K562 (cell line): ENCODE results near the gene POLN. TPM values are rescaled to one million over a fixed set of nuclear protein-coding genes. Genes with fewer than 3 reads are reported as not detected.

Experiments used
- BRCA1 ChIP-seq, 2 experiments: fragments of 450-650 bp in 1 of 2; sonication (generic) in 1 of 2; formaldehyde crosslinking in 1 of 2; IDR thresholded peaks; 2 replicates each; pipeline versions ENCODE4 v1.5.0 to v1.6.1; 2017 to 2020; ENCODE audit warnings: mild to moderate bottlenecking in 1 of 2, missing genetic modification reagents in 1 of 2
- CBX3 ChIP-seq, 2 experiments: IDR thresholded peaks; 1 replicate in 1 of 2; 2 replicates in 1 of 2; pipeline ENCODE4 v1.6.1; 2012; ENCODE audit warnings: inconsistent platforms in 2 of 2, low read length in 2 of 2, borderline replicate concordance in 1 of 2, control low read depth in 1 of 2
- CHCHD3 ChIP-seq: fragments of 250-450 bp; sonication (Bioruptor Pico); IDR thresholded peaks from 2 replicates; pipeline ENCODE4 v2.1.2; 2022; ENCODE audit warnings: mild to moderate bottlenecking
- FOXK2 ChIP-seq, 2 experiments: fragments of 450-650 bp; IDR thresholded peaks in 1 of 2; conservative IDR thresholded peaks in 1 of 2; 2 replicates each; pipeline ENCODE4 v1.6.1; 2016; ENCODE audit warnings: low read depth in 2 of 2, mild to moderate bottlenecking in 1 of 2
- GABPA ChIP-seq: fragments of 200-800 bp; sonication (Bioruptor generic); conservative IDR thresholded peaks from 2 replicates; pipeline ENCODE4 v1.6.1; 2016; ENCODE audit warnings: low read depth, missing genetic modification characterization, missing compliant biosample characterization
- MITF ChIP-seq: IDR thresholded peaks from 2 replicates; pipeline ENCODE4 v1.6.1; 2014; ENCODE audit warnings: antibody characterized with exemption
- PML ChIP-seq: IDR thresholded peaks from 2 replicates; pipeline ENCODE4 v1.6.1; 2012; ENCODE audit warnings: low read length, inconsistent platforms
- POLR2AphosphoS5 ChIP-seq: IDR thresholded peaks from 2 replicates; pipeline ENCODE4 v1.6.1; 2011; ENCODE audit warnings: mild to moderate bottlenecking, low read depth, low read length, moderate library complexity; ENCODE audit not compliant: control insufficient read depth, insufficient read depth
- SMAD4 ChIP-seq: fragments of 250-450 bp; sonication (Bioruptor Pico); conservative IDR thresholded peaks from 2 replicates; pipeline ENCODE4 v1.8.0; 2021; ENCODE audit warnings: inconsistent platforms, mild to moderate bottlenecking, moderate library complexity
- SRSF7 ChIP-seq: fragments of 200-400 bp; formaldehyde crosslinking; optimal IDR thresholded peaks from 2 replicates; pipeline ENCODE3; 2017; ENCODE audit warnings: mild to moderate bottlenecking, low read depth, low read length
- SUPT5H ChIP-seq: fragments of 450-650 bp; IDR thresholded peaks from 2 replicates; pipeline ENCODE4 v1.6.1; 2016
- TAF7 ChIP-seq: fragments of 450-650 bp; IDR thresholded peaks from 2 replicates; pipeline ENCODE4 v1.6.1; 2016; ENCODE audit warnings: missing genetic modification characterization, missing compliant biosample characterization
- ZBED1 ChIP-seq: IDR thresholded peaks from 2 replicates; pipeline ENCODE4 v1.6.1; 2014
- ZBTB8A ChIP-seq: fragments of 450-650 bp; IDR thresholded peaks from 2 replicates; pipeline ENCODE4 v1.6.1; 2018; ENCODE audit warnings: mild to moderate bottlenecking, moderate library complexity; ENCODE audit not compliant: partially characterized antibody
- ZKSCAN8 ChIP-seq: fragments of 200-800 bp; sonication (Bioruptor generic); IDR thresholded peaks from 2 replicates; pipeline ENCODE4 v1.6.1; 2016; ENCODE audit warnings: missing genetic modification characterization, missing compliant biosample characterization
- ZNF165 ChIP-seq: fragments of 250-450 bp; sonication (Bioruptor Pico); IDR thresholded peaks from 2 replicates; pipeline ENCODE4 v1.4.0; 2020; ENCODE audit warnings: borderline replicate concordance
- ZNF347 ChIP-seq: fragments of 450-650 bp; formaldehyde crosslinking; IDR thresholded peaks from 2 replicates; pipeline ENCODE4 v1.4.0; 2020; ENCODE audit warnings: low read depth, mild to moderate bottlenecking, moderate library complexity
- ZNF436 ChIP-seq: fragments of 250-450, 450-650 bp; sonication (Bioruptor Pico); formaldehyde crosslinking; IDR thresholded peaks from 2 replicates; pipeline ENCODE4 v1.7.0; 2020; ENCODE audit warnings: mild to moderate bottlenecking
- ZSCAN32 ChIP-seq: fragments of 450-650 bp; formaldehyde crosslinking; IDR thresholded peaks from 2 replicates; pipeline ENCODE4 v1.4.0; 2020; ENCODE audit warnings: mild to moderate bottlenecking, moderate library complexity
- polyA plus RNA-seq, 8 experiments: library from polyadenylated mRNA; depleted of rRNA in 4 of 8; stranded (reverse) in 5 of 8; unstranded in 3 of 8; fragments of >200 nt; fragmentation: Nextera tagmentation in 2 of 8; fragmentation: Illumina TruSeq in 1 of 8; extraction: Ambion mirVana in 2 of 8; extraction: Trizol in 1 of 8; gene quantifications; 2 replicates each; pipeline versions ENCODE4 v1.2.1 to v1.2.3, GENCODE V29; 2011 to 2014; ENCODE audit warnings: inconsistent platforms in 1 of 8, missing spikeins in 1 of 8
- total RNA-seq, 7 experiments: library from RNA; depleted of rRNA in 6 of 7; stranded (reverse); fragments of >200 nt in 6 of 7; fragmentation: Illumina TruSeq in 2 of 7; extraction: Trizol in 2 of 7; gene quantifications; 2 replicates each; pipeline versions ENCODE4 v1.2.1 to v1.2.3, GENCODE V29; 2011 to 2021; ENCODE audit warnings: low replicate concordance in 1 of 7
- TF ChIP-seq, protein P1 (sequence below): fragments of 250-450 bp; sonication (Bioruptor Pico); IDR thresholded peaks from 2 replicates; pipeline ENCODE4 v1.9.0; 2021; ENCODE audit warnings: mild to moderate bottlenecking, inconsistent platforms
- TF ChIP-seq, protein P2 (sequence below): fragments of 450-650 bp; IDR thresholded peaks from 2 replicates; pipeline ENCODE4 v1.6.1; 2016; ENCODE audit warnings: mild to moderate bottlenecking
- TF ChIP-seq, protein P3 (sequence below): sonication (generic); formaldehyde crosslinking; IDR thresholded peaks from 2 replicates; pipeline ENCODE4 v1.8.0; 2023; ENCODE audit warnings: mild to moderate bottlenecking, missing genetic modification reagents

Gene POLN
- total and polyA plus RNA-seq, 9 of the 15 experiments (the other 6 are each of a cell fraction or from before 2014, with no cell fraction given), result 0.08 to 0.91 (median 0.32) TPM

DNA sequence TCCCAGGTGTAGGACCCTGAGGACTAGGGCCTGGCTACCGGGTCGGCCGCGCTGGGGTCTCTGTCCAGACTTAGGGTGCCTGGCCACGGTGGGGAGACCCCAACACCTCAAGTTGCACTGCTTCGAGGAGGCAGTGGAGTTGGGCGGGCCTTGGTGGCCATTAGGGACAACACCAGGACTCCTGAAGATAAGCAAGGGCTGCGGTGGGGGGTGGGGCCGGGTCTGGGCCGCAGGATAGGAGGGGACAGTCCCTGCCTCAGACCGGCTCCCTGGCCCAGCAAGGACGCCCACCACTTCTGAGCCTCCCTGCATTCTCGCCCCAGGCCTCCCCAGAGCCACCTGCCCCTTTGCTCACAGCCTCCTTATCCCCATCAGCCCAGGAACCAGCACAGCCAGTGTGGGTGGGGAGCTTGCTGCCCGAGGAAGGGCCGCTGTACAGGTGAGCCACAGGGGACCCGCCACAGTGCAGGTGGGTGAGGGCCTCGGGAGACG lies 25.4 kb upstream of the POLN start (continued):
- TF ChIP-seq ZKSCAN8 (CRISPR knock-in tag), result no peak
- TF ChIP-seq ZBTB8A, result no peak
- TF ChIP-seq, protein P1, sequence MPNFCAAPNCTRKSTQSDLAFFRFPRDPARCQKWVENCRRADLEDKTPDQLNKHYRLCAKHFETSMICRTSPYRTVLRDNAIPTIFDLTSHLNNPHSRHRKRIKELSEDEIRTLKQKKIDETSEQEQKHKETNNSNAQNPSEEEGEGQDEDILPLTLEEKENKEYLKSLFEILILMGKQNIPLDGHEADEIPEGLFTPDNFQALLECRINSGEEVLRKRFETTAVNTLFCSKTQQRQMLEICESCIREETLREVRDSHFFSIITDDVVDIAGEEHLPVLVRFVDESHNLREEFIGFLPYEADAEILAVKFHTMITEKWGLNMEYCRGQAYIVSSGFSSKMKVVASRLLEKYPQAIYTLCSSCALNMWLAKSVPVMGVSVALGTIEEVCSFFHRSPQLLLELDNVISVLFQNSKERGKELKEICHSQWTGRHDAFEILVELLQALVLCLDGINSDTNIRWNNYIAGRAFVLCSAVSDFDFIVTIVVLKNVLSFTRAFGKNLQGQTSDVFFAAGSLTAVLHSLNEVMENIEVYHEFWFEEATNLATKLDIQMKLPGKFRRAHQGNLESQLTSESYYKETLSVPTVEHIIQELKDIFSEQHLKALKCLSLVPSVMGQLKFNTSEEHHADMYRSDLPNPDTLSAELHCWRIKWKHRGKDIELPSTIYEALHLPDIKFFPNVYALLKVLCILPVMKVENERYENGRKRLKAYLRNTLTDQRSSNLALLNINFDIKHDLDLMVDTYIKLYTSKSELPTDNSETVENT (CRISPR knock-in tag), result no peak
- TF ChIP-seq, protein P2, sequence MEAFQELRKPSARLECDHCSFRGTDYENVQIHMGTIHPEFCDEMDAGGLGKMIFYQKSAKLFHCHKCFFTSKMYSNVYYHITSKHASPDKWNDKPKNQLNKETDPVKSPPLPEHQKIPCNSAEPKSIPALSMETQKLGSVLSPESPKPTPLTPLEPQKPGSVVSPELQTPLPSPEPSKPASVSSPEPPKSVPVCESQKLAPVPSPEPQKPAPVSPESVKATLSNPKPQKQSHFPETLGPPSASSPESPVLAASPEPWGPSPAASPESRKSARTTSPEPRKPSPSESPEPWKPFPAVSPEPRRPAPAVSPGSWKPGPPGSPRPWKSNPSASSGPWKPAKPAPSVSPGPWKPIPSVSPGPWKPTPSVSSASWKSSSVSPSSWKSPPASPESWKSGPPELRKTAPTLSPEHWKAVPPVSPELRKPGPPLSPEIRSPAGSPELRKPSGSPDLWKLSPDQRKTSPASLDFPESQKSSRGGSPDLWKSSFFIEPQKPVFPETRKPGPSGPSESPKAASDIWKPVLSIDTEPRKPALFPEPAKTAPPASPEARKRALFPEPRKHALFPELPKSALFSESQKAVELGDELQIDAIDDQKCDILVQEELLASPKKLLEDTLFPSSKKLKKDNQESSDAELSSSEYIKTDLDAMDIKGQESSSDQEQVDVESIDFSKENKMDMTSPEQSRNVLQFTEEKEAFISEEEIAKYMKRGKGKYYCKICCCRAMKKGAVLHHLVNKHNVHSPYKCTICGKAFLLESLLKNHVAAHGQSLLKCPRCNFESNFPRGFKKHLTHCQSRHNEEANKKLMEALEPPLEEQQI, result no peak
- no peak for TF ChIP-seq BRCA1 (IDR thresholded peaks at IDR 0.05)
- no peak for TF ChIP-seq BRCA1 (CRISPR knock-in tag; IDR thresholded peaks at IDR 0.05)
- no peak for TF ChIP-seq ZNF165 (CRISPR knock-in tag)
- no peak for TF ChIP-seq ZNF347 (CRISPR knock-in tag)
- TF ChIP-seq PML, result no peak
- TF ChIP-seq TAF7 (tag), result no peak
- no peak for TF ChIP-seq MITF
- no peak for TF ChIP-seq ZNF436
- TF ChIP-seq ZBED1, result no peak
- TF ChIP-seq, protein P3, sequence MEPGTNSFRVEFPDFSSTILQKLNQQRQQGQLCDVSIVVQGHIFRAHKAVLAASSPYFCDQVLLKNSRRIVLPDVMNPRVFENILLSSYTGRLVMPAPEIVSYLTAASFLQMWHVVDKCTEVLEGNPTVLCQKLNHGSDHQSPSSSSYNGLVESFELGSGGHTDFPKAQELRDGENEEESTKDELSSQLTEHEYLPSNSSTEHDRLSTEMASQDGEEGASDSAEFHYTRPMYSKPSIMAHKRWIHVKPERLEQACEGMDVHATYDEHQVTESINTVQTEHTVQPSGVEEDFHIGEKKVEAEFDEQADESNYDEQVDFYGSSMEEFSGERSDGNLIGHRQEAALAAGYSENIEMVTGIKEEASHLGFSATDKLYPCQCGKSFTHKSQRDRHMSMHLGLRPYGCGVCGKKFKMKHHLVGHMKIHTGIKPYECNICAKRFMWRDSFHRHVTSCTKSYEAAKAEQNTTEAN (CRISPR knock-in tag), result no peak
- no peak for TF ChIP-seq GABPA (tag)
- no peak for TF ChIP-seq SUPT5H
- peak in 1 of 2 experiments; percentile 45; a peak in 1 of 4 replicates for TF ChIP-seq FOXK2 (conservative IDR thresholded peaks at IDR 0.05 in 1 of 2, IDR thresholded peaks at IDR 0.05 in 1 of 2; ENCODE audit: low read depth in 2 of 2)
- TF ChIP-seq SMAD4, result 0 out of 2 replicates have a peak, but pooled peaks have one; percentile 40
- TF ChIP-seq SRSF7, result no peak
- peak in 1 of 2 experiments; percentile 20; a peak in 1 of 3 replicates for TF ChIP-seq CBX3 (IDR thresholded peaks at IDR 0.05; ENCODE audit: borderline replicate concordance in 1 of 2, low read length in 2 of 2)
- TF ChIP-seq POLR2AphosphoS5, result peak; percentile 43; the same call in 1 of the 2 replicates
- TF ChIP-seq CHCHD3 (CRISPR knock-in tag), result no peak
- TF ChIP-seq ZSCAN32 (CRISPR knock-in tag), result no peak
